GM19452 (cell line): ENCODE results near the gene SYT15B.
"Not testable (repeated sequence)": the region's sequence is repeated elsewhere in the genome, so short reads cannot be mapped to it uniquely, and the experiment has no call there.

Experiments
- ATAC-seq: cut with Tn5 transposase; IDR thresholded peaks from one replicate; pipeline ENCODE4 v1.9.1; 2021; ENCODE audit not compliant: unreplicated experiment

SYT15B gene

DNA sequence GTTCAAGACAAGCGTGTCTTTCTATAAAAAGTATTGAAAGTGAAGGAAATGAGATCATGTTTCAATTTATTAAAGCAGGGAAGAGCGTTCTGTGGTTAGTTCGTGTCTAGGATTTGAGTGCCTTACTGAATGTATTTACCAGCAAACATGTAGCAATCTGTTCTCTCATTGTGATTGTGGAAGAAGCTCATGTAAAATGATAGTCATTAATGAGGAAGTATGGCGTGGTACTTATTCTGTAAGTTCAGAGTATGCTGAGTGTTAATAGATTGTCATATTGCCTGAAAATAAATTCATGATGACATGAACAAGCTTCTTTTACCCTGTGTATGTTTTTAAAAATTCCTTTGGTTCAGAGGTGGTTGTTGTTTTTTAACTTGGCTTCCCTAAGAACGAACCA is 32.5 kb downstream of the SYT15B start:
- ATAC-seq, result not testable (repeated sequence)

DNA sequence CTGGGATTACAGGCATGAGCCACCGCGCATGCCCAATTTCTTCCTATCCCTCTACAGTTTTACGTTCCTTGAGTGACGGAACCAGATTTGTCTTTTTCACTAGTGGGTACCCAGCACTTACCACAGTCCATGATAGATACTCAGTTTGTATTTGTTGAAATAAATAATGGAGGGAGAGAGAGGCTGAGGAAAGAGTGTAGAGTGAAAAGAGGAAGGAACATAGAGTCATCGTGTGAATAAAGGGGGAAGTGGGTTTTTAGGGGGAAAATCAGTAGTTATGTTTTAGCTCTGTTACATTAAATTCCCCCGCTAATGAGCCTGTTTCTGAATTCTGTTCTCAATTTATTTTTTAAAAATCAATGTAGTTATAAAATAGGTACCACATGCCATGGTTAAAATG is 37.7 kb downstream of the SYT15B start:
- ATAC-seq, result not testable (repeated sequence)

DNA sequence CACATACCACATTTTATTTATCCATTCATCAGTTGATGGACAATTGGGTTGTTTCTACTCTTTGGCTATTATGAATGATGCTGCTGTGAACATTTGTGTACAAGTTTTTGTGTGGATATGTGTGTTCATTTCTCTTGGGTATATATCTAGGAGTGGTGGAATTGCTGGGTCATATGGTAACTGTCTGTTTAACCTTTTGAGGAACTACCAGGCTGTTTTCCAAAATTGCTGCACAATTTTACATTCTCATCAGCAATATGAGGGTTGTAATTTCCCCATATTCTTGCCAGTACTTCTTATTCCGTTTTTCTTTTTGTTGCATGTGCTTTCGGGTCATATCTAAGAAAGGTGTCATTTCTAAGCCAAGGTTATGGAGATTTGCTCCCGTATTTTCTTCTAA is 38.3 kb downstream of the SYT15B start:
- not testable (repeated sequence) for ATAC-seq

DNA sequence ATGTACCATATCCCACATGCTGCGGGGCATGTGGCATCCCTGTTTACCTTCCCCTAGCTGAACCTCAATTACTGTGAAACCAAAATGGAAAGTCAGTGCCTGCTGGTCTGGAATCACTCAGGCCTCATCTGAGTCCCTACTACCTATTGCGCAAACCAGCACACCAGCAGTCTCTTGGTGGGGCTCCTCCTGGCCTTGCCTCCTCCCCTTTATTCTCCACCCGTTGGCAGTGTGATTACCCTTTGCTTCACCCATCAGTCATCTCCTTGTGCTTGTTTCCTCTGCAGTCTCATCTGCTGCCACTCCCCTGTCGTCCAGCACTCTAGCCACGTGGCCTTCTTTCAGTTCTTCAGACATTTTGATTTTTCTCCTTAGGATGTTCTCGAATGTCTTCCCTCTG is 39.3 kb downstream of the SYT15B start:
- not testable (repeated sequence) for ATAC-seq

- not testable (repeated sequence) for ATAC-seq
Observed at GRCh38 chr10:47723362-47723761, 40.0 kb downstream of the SYT15B start.

GRCh38 chr10:47717011-47717769 is 46.2 kb downstream of the SYT15B start:
- not testable (repeated sequence) for ATAC-seq
